OCI-LY7 (cell line): ENCODE results near the gene SLC26A4.

Experiments
- CTCF ChIP-seq: fragments of 200-600 bp; sonication (generic); conservative IDR thresholded peaks from 2 replicates; pipeline ENCODE4 v1.5.1; 2014; ENCODE audit warnings: mild to moderate bottlenecking, antibody characterized with exemption, low read length, moderate library complexity, mixed read lengths
- EZH2phosphoT487 ChIP-seq: fragments of 200-600 bp; sonication (generic); IDR thresholded peaks from 2 replicates; pipeline ENCODE4 v1.6.1; 2018; ENCODE audit warnings: low read depth, borderline replicate concordance, mild to moderate bottlenecking, mixed run types, antibody characterized with exemption, low read length, moderate library complexity, mixed read lengths

DNA sequence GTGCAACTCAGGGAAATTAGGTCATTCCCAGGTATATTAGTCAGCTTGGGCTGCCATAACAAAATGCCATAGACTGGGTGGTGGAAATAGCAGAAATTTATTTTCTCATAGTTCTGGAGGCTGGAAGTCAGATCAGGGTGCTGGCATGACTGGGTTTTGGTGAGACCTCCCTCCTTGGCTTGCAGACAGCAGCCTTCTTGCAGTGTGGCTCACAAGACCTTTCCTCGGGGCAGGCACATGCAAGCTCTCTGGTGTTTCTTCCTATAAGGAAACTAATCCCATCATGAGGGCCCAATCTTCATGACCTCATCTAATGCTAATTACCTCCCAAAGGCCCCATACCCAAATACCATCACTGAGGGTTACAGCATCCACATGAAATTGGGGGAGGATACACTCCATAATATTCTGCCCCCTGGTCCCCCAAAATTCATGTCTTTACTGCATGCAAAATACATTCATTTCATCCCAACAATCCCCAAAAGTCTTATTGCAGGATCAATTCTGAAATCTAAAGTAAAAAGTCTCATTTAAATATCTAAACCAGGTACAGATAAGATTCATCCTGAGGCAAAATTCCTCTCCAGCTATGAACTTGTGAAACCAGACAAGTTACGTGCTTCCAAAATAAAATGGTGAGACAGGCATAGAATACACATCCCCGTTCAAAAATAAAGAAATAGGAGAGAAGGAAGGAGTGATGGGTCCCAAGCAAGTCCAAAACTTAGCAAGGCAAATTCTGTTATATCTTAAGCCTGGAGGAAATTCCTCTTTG is 65.9 kb downstream of the SLC26A4 start:
- TF ChIP-seq CTCF, result no peak
- TF ChIP-seq EZH2phosphoT487, result no peak
